Measurements from ENCODE around the gene HCN1.

DNA sequence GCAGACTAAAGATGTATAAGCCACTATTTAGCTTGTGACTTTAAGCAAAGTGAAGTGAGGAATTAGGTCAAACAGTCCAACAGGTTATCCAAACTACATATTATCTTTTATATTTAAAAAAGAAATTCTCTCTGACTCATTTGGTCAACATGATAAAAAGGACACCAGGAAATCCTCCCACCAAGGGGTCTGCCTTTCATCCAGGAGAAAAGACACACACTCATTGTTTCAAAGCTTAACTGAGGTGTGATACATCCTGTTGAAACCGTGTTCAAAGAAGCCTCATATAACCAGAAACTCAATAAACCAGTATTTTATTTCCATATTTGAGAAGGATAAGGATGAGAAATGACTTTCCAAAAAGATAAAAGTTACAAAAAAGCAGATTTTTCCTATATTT lies 417.1 kb downstream of the HCN1 start:
- TF ChIP-seq, protein P1, sequence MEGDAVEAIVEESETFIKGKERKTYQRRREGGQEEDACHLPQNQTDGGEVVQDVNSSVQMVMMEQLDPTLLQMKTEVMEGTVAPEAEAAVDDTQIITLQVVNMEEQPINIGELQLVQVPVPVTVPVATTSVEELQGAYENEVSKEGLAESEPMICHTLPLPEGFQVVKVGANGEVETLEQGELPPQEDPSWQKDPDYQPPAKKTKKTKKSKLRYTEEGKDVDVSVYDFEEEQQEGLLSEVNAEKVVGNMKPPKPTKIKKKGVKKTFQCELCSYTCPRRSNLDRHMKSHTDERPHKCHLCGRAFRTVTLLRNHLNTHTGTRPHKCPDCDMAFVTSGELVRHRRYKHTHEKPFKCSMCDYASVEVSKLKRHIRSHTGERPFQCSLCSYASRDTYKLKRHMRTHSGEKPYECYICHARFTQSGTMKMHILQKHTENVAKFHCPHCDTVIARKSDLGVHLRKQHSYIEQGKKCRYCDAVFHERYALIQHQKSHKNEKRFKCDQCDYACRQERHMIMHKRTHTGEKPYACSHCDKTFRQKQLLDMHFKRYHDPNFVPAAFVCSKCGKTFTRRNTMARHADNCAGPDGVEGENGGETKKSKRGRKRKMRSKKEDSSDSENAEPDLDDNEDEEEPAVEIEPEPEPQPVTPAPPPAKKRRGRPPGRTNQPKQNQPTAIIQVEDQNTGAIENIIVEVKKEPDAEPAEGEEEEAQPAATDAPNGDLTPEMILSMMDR (IDR thresholded peaks at IDR 0.05) = no peak
- TF ChIP-seq POLR2A (IDR thresholded peaks at IDR 0.05) = no peak

All from transverse colon (tissue), 3 donors.